Liver (tissue), 3 donors: ENCODE measurements around the gene ACOXL.

Experiments used
- ATF3 ChIP-seq: IDR thresholded peaks from 2 replicates; pipeline ENCODE4 v1.6.1; 2016; ENCODE audit warnings: antibody characterized with exemption
- EGR1 ChIP-seq, 2 donors: IDR thresholded peaks; 2 replicates each; pipeline ENCODE4 v1.6.1; 2016 to 2018; ENCODE audit warnings: antibody characterized with exemption in 2 of 2, low read depth in 2 of 2
- GABPA ChIP-seq, 2 donors: IDR thresholded peaks in 1 of 2; conservative IDR thresholded peaks in 1 of 2; 2 replicates each; pipeline ENCODE4 v1.6.1; 2016; ENCODE audit warnings: antibody characterized with exemption in 2 of 2, mild to moderate bottlenecking in 1 of 2, moderate library complexity in 1 of 2
- HNF4A ChIP-seq, 2 donors: conservative IDR thresholded peaks; 2 replicates each; pipeline ENCODE4 v1.6.1; 2016; ENCODE audit warnings: antibody characterized with exemption in 2 of 2, mild to moderate bottlenecking in 2 of 2
- JUND ChIP-seq, 2 donors: IDR thresholded peaks; 2 replicates each; pipeline ENCODE4 v1.6.1; 2016; ENCODE audit warnings: antibody characterized with exemption in 2 of 2
- RAD21 ChIP-seq, 2 donors: IDR thresholded peaks; 2 replicates each; pipeline ENCODE4 v1.6.1; 2016; ENCODE audit warnings: antibody characterized with exemption in 2 of 2, mild to moderate bottlenecking in 2 of 2
- REST ChIP-seq: IDR thresholded peaks from 2 replicates; pipeline ENCODE4 v1.6.1; 2016; ENCODE audit warnings: antibody characterized with exemption, mild to moderate bottlenecking
- TF ChIP-seq, protein P1 (sequence below): fragments of 150-350 bp; IDR thresholded peaks from 2 replicates; pipeline ENCODE4 v1.5.1; 2017; ENCODE audit warnings: improper control_type of control experiment, low read depth, low read length; ENCODE audit not compliant: missing input control
- TF ChIP-seq, protein P2 (sequence below): IDR thresholded peaks from 2 replicates; pipeline ENCODE4 v1.6.1; 2016; ENCODE audit warnings: antibody characterized with exemption
- donor health status: healthy.
- donor health status: healthy.

GRCh38 chr2:111057721-111058120 is 325.3 kb downstream of the ACOXL start:
- TF ChIP-seq, protein P1, sequence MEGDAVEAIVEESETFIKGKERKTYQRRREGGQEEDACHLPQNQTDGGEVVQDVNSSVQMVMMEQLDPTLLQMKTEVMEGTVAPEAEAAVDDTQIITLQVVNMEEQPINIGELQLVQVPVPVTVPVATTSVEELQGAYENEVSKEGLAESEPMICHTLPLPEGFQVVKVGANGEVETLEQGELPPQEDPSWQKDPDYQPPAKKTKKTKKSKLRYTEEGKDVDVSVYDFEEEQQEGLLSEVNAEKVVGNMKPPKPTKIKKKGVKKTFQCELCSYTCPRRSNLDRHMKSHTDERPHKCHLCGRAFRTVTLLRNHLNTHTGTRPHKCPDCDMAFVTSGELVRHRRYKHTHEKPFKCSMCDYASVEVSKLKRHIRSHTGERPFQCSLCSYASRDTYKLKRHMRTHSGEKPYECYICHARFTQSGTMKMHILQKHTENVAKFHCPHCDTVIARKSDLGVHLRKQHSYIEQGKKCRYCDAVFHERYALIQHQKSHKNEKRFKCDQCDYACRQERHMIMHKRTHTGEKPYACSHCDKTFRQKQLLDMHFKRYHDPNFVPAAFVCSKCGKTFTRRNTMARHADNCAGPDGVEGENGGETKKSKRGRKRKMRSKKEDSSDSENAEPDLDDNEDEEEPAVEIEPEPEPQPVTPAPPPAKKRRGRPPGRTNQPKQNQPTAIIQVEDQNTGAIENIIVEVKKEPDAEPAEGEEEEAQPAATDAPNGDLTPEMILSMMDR = no peak
- TF ChIP-seq ATF3 = no peak
- TF ChIP-seq REST = no peak
- TF ChIP-seq JUND (IDR thresholded peaks at IDR 0.05) = no peak
- TF ChIP-seq, protein P2, sequence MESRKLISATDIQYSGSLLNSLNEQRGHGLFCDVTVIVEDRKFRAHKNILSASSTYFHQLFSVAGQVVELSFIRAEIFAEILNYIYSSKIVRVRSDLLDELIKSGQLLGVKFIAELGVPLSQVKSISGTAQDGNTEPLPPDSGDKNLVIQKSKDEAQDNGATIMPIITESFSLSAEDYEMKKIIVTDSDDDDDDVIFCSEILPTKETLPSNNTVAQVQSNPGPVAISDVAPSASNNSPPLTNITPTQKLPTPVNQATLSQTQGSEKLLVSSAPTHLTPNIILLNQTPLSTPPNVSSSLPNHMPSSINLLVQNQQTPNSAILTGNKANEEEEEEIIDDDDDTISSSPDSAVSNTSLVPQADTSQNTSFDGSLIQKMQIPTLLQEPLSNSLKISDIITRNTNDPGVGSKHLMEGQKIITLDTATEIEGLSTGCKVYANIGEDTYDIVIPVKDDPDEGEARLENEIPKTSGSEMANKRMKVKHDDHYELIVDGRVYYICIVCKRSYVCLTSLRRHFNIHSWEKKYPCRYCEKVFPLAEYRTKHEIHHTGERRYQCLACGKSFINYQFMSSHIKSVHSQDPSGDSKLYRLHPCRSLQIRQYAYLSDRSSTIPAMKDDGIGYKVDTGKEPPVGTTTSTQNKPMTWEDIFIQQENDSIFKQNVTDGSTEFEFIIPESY = no peak
- TF ChIP-seq EGR1 (IDR thresholded peaks at IDR 0.05; ENCODE audit: low read depth in 2 of 2) = no peak
- TF ChIP-seq GABPA (IDR thresholded peaks at IDR 0.05 in 1 of 2, conservative IDR thresholded peaks at IDR 0.05 in 1 of 2) = no peak
- TF ChIP-seq HNF4A (conservative IDR thresholded peaks at IDR 0.05) = no peak
- TF ChIP-seq RAD21 (IDR thresholded peaks at IDR 0.05) = no peak
